GM19468 (cell line): ENCODE results near the gene INPP4B.

Source experiments
- ATAC-seq: cut with Tn5 transposase; IDR thresholded peaks from one replicate; pipeline ENCODE4 v1.9.1; 2021; ENCODE audit warnings: mild to moderate bottlenecking, moderate library complexity, moderate number of reproducible peaks; ENCODE audit not compliant: unreplicated experiment; ENCODE audit errors: extremely low read depth

INPP4B gene

DNA sequence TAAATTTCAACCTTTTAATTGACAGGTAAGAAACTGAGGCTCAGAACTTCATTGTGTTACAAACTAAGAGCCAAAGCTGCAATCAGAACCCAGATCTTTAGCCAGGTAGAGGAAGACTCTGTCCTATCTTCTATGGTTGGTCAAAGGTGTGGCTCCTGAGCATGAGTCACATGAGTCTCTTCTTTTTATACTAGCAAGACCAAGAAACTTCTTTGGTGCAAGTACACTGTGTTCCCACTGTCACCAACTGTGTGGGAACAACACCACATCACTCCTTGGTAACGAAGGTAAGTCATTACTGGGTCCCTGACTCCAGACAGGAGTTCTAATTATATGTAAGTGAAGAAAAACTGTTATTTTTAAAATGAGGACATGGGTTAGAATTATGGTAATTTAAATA lies 290.1 kb downstream of the INPP4B start:
- no peak for ATAC-seq

DNA sequence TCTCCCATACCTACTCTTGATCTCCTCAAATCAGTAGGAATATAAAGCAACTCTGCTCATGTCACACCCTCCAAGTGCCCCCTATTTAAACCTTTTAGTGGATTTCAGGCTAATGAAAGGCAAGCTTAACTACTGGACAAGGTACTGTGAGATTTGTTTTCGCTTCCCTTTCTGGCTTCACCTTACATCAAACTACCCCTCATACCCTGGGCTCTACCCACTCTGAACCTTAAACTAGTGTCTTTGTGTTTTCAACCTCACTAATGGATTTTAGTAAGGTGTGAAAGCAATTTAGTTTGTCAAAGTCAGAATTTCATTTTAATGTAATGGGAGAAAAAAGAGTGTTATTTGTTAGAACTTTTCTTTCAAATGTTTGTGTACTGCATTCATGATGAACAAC lies 291.7 kb downstream of the INPP4B start:
- no peak for ATAC-seq

DNA sequence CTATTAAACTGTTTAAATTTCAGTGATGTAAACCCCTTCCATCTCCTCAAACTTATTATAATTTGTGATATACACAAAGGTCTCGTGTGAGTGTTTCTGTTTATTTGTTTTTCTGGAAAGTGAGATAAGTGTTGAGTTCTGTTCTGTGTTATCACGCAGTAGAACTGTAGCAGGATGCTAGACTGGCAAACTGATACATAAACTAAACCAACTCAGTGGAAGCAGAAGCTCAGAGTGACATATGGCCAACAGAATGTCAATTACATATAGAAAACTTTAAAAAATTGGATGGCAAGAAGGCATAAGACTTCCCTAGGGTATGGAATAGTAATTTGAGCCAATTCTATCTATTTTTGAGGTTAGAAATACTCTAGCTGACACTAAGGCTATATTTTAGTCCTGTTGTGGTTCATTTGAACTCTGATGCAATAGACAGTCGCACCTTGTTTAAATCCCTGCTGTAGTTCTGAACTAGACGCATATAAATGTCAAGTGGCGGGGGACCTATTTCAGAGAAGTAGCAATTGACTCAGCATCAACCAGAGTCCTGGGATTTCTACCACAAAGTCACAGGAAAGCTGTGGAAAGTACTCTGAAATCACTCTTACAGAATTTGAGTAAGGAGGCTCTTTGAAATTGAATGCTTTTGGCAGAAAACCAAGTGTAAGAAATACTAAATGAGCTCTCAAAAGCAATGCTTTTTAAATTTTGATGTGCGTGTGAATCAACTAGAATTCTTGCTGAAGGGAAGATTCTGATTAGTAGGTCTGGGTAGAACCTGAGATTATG lies 294.4 kb downstream of the INPP4B start:
- no peak for ATAC-seq

DNA sequence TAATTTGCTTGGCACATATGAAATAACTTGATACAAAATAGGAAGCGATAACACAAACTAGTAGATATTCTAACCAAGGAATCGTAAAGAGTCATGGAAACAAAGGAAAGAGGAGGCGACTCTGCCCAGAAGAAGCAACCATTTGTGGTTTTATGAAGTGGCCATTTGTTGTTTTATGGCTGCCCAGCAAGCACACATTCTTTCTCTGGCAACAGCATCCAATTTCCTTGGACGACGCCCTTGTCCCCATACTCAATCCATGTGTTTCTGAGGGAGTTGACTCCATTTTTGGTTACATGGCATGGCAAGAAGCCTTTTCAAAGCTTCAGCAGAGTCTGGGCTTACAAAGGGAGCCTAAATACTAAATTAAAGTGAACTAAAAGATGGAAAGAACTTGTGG lies 295.1 kb downstream of the INPP4B start:
- no peak for ATAC-seq

DNA sequence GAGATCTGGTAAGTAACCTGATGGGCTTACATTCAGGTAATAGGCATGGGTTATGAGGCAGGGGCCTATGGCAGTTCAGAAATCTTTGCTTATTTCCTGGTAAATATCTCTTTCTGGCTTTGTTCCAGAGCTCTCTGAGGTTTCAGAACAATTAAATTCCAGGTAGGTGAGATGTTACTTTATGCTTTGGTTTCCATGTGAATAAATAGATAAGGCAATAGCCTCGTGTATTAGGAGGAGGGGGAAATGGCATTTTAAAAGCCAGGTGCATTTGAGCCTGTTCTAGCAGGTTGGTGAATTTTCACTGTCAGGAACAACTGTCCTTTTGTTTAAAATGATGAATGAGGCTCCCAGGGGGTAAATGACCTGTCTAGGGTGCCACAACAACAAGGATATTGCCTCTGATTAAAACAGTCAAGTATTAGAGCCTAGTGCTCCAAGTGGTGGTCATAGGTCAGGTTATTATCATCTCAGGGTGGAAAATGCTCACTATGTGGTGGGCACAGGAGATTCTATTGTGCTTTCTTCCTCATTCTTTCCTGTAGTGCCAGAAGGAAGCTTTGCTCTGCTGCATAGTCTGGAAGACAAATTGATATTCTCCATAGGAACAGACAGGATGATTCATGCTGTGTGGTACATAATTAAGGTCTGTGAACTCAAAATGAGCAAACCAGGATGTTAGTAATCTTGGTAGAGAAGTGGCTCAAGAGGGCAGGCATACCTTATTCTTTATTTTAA lies 296.2 kb downstream of the INPP4B start:
- no peak for ATAC-seq

DNA sequence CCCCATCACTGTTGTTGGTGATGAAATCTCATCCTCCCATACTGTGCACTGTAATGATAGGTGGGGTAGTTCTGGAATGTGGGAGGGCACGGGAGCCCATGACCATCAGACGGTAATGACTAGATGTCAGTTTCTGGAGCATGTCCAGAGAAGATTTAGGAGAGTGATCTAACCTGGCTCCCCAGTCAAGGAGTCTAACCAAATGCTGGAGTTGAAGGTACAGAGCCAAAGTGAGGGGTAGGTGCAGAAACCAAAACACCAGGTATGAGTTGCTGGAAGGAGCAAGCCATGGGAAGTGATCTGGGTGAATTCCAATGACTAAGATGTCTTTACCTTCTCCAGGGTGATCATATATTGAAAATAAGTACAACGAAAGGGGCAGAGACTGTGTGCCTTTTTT lies 296.9 kb downstream of the INPP4B start:
- no peak for ATAC-seq

DNA sequence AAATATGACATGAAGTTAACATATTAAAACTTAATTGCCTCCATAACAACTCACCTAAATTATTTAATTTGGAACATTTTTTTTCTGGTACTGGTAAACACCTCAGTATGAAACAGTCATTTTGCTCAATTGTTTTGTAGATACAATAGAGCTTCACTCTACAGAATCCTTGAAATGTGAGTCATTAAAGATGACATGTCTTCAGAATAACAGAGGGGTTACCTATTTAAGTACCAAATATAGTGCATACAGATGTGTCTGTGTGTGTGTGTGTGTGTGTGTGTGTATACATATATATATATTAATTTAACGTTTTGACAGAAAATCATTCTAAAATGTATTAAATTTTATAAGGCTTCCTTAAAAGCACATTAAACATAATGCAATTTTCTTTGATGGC lies 297.6 kb downstream of the INPP4B start:
- no peak for ATAC-seq

DNA sequence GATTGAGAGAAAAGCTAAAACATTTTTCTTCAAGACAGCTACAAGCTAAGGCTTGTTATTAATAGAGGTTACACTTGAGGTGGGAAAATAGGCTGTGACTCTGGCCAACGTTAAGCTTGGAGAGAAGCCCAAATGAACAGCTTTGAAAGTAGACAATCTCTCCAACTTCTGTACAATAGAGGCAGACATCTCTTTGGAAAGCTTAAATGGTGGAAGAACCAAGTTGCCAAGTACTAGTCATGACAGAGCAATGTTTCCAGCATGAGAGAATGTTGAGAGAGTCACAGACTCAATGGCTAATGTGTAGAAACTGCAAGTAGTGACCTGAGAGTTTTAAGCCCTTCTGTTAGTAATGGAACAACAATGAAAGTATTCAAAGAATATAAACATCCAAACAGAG lies 298.1 kb downstream of the INPP4B start:
- ATAC-seq: no peak

DNA sequence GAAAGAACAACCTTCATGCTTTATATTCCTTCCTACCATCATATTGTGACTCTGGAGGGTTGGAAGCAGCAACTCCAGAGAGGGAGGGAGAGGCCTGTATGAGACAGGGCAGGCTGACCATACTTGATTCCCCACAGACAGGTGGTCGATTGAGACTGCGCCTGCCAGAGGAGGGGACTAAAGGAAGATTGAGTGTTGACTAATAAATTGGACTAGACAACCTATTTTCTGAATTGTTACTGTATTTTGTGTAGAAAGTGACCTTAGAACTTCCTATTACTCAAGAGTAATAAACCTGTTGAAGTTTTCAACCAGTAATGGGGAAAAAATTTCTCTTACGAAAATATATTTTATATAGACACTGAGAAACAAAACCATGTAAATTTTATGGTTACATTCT lies 301.5 kb downstream of the INPP4B start:
- no peak for ATAC-seq

DNA sequence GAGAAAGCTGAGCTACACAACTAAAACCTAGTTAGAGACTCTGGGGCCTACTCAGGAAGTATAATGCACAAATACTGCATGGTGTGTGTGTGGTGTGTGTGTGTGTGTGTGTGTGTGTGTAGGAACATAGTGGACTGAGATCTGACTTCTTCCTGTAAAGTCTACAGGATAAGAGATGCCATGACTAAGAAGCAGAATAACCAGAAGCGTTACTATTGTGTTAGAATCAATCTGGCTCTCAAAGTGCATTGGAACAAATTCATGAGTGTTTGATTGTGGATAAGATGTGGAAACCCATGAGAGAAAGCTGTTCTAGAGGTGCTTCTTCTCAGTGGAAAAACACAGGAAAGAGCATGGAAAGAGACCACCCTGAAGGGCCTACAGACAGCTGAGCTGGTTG lies 302.1 kb downstream of the INPP4B start:
- no peak for ATAC-seq

DNA sequence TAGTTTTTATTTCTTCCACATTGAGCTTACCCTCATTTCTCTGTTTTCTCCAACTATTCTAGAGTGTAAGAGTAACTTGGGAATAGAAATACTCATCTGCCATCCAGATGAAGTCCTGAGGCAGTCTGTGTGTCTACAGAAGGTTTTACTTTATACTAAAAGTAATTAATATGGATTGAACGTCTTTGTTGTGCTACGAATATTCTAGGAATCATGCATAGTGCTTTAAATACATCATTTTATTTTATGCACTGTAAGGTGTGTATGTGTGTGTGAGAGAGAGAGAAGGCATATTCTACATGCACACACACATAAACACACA lies 305.7 kb downstream of the INPP4B start:
- no peak for ATAC-seq

DNA sequence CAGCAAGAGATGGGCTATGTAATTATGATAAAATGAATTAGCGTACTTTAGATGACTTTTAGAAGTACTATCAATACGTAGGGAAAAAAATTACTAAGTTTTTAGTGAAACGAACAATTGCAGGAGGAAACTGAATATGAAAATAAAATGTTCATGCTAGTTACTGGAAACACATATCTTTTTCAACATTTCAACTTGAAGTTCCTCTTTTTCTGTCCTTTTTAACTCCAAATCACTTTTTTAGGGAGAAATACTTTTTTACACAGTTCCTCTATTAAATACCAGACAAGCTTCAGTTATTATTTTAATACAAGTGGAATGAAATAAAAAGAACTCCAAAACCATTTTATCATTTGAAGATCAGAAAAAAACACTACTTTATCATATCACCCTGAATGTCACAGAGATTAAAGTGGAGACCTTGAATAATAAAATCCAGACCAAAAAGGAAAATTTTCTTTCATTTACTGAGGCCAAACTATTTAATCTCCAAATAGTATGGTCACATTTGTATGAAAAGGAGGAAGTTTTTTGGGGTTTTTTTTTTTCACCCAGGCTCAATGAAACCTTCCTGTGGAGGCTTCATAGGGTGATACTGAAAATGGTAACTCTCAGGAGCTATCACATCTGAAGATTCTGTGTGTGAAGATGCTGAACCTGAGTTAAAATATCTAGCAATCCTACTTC lies 306.2 kb downstream of the INPP4B start:
- ATAC-seq: no peak

DNA sequence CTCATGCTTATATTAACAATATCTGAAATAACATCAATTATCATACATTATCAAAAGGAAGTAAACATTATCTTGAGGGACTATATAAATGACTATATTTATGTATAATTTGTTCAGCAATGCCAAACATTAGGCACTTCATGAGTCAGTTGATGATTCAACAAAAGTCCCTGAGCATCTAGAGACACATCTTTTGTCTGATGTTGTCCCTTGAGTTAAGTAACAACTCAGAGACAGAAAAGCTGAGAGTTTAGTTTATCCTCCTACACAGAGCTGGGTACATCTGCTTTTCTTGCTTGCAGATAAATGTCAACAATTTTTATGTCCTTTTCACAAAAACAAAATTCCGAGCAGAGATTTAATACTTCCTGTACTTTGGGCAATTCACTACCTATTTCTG lies 311.1 kb downstream of the INPP4B start:
- no peak for ATAC-seq

DNA sequence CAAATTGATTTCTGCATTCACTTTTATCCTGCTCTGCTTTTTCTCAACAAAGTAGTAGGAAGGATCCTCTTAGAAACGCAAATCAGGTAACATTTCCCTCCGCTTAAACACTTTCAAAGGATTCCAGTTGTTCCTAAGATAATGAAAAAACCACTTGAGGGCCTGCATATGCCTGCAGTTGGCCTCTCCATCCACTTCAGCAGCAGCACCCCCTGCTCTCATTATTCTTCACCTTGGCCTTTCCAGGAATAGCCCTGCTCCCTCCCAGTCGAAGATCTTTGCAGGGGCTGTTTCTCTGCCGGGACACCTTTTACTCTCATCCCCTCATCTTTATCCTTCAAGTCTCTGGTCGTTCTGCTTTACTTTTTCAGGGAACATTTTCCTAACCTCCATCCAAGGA lies 314.0 kb downstream of the INPP4B start:
- no peak for ATAC-seq

DNA sequence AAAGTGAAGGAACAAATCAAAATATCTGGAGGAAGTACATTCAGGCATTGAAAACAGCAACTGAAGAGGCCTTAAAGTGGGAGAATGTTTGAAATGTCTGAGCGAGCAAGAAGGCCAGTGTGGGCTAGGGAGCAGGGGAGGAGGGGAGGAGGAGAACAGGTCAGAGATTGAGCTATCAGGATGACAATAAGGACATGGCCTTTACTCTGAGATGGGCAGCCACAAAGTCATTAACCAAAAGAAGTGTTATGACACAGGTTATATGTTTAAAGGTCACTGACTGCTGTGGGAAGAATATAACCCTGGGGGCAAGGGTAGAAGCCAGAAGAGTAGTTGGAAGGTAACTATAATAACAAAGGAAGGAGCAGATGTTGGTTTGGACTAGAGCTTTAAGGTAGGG lies 315.4 kb downstream of the INPP4B start:
- ATAC-seq: no peak

DNA sequence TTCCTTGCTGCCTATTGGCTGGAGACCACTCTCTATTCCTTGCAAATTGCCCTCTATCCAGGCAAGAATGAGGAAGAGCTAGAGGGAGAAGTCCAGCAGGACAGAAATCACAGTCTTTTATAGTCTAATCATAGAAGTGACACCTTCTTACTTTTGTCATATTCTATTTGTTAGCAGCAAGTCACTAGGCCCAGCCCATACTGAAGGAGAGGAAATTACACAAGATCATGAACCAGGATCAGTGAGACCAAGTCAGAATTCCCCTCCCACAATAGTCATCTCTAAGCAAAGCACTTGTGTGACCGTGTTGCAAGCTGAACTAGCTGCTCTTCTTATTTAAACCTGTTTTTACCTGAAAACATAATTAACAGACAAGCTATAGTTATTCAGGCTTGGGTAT lies 317.7 kb downstream of the INPP4B start:
- no peak for ATAC-seq

DNA sequence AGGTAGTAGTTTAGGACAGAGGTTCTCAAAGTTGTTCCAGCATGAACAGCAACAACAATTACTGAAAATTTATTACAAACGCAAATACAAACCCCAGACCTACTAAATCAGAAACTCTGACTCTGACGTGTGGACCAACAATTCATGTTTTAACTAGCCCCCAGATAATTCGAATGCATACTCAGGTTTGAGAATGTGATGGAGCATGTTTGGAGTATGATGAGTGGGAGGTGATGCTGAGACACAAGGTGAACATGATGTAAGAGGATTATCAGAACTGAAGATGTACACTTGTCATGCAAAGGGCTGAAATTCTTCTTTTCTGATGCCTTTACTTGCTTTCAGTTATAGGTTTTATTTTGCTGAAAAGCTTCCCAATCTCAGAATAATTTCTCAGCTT lies 323.0 kb downstream of the INPP4B start:
- ATAC-seq: no peak

DNA sequence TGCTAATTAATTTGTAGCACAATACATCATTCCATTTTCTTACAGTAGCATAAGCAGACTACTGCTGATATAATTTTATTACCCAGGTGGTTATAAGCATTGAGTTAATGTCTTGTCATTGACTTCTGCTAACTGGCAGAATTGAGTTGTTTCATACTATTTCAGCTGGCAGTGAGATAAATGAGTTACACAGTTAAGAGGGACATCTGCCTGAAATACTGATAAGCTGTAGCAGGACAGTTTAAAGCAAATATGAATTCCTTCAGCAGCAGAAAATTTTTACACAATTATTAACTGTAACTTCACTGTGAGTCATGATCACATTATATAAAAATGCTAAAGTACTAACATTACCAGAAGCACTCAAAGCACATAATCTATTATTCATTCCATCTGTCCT lies 326.8 kb downstream of the INPP4B start:
- no peak for ATAC-seq

DNA sequence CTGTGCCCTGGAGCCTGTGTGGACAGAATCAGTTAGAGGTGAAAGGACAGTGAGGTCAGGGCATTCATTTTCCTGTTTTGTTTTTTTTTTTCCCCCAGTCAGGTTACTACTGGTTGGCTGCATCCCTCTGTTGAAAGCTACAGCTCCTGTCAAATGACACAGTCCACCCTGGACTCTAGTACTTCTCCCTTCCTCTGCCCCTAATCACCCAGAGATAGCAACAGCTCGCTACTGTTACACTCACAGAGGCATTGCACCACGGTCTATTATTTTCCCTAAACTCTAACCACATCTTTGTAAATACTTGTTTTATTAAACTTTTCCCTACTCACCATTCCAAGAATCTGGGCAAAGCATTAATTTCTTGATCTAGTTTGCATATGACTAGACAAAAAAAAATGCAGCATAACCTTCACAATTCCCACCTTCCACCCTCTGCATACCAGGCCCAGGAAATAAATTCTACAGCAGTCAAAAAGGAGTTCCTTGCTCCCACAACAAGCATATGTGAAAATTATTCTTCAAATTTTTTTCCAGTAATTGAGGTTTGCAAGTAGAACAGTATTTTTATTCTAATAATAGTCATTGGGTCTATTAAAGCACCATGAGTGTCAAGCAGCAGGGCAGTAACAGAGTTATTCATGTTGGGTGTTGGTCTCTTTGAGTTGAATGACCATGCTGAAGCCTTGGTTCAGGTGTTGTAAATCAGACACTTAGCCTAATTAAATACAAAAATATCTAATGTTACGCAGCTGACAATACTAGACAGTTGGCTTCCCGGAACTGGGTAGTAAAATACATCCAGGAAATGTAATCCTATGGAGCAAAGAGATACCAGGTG lies 329.2 kb downstream of the INPP4B start:
- no peak for ATAC-seq

DNA sequence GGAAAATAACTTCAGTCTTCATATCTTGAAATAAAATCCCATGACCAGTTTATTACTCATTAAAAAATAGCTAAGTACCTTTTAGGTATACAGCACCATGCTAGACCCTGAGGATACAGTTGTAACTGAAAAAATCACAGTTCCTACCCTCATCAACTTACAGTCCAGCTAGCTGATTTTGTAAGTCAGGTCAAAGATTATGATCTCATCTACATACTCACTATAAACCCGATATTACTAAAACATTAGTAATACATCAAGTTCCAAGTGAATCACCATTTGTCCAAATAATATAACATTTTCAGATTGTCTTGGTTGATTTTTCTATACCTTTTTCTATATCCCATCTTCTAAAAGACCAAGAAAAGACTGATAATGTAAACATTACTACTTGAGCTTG lies 333.9 kb downstream of the INPP4B start:
- ATAC-seq: no peak

DNA sequence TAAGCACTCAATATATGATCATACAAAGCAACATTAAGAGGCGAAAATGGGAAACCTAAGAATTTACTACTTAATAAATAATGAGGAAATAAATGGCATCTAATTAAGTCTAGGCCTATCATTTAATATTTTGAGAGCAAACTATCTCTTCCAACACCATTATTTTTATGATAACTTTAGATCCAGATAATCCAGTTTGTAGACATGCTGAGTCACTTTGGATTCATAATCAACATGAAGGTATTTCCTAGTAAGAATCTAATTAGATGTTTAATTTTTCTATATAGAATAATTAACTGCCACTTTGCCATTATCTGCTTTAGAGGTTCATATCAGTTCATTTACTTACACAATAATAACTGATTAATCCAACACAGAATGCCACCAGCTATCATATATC lies 336.2 kb downstream of the INPP4B start:
- ATAC-seq: no peak
